Activated naive CD8-positive, alpha-beta T cell treated with anti-CD3 and anti-CD28 coated beads for 36 hours (primary cell): ENCODE data around the gene TTC13. TPM values are rescaled to one million over a fixed set of nuclear protein-coding genes. Genes with fewer than 3 reads are reported as not detected.

Experiments used
- DNase-seq: peaks from one replicate; pipeline ENCODE4 v3.0.0; 2021
- H3K27ac Mint-ChIP-seq: one replicate; pipeline ENCODE4 v1.8.0; 2022; ENCODE audit warnings: mild to moderate bottlenecking, moderate library complexity, mixed read lengths
- H3K27me3 Mint-ChIP-seq: one replicate; pipeline ENCODE4 v1.8.0; 2022; ENCODE audit warnings: mild to moderate bottlenecking, mixed read lengths
- H3K36me3 Mint-ChIP-seq: one replicate; pipeline ENCODE4 v1.8.0; 2021; ENCODE audit warnings: mild to moderate bottlenecking, mixed read lengths
- H3K4me1 Mint-ChIP-seq: one replicate; pipeline ENCODE4 v1.8.0; 2021; ENCODE audit warnings: mixed read lengths
- H3K4me3 Mint-ChIP-seq: one replicate; pipeline ENCODE4 v1.8.0; 2022; ENCODE audit warnings: mild to moderate bottlenecking, moderate library complexity, mixed read lengths
- H3K9me3 Mint-ChIP-seq: one replicate; pipeline ENCODE4 v1.8.0; 2022; ENCODE audit warnings: mixed read lengths
- total RNA-seq, 2 experiments: library from RNA; stranded (reverse); gene quantifications; one replicate each; pipeline ENCODE4 v1.2.3, GENCODE V29; 2021

Gene TTC13
- total RNA-seq, 2 experiments from 2014 or later, result 13.4 to 15.5 TPM

GRCh38 chr1:230913496-230913895, 65.2 kb downstream of the TTC13 start:
- Mint-ChIP-seq H3K27ac (no peak overlapping the region), H3K27me3 (no peaks in the 10 kb centered on the region), H3K4me1 (peaks cover 8% of the 10 kb centered on the region), H3K36me3 (peaks cover 13% of the 10 kb centered on the region), H3K9me3 (no peaks in the 10 kb centered on the region), H3K4me3 (no peak overlapping the region)
- no peak for DNase-seq

DNA sequence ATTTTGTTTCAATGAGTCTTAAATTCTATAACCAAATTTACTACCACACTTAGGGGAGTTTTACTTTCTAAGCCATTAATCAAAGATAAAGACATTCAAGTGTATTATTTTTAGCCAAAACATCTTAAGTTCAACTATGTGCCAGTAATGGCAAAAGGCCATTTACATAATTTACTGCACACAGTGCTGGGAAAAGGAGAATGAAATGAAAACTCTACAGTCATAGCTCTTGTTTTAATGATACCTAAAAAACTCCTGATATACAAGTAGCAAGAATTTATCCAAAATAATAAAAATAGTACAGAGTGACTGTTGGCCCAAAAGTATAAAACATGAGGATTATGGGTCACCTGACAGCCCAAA, 67.9 kb downstream of the TTC13 start:
- H3K9me3 Mint-ChIP-seq, result no peaks in the 10 kb centered on the region
- peaks cover 14% of the 10 kb centered on the region for H3K36me3 Mint-ChIP-seq
- peaks cover 9% of the 10 kb centered on the region for H3K4me1 Mint-ChIP-seq
- no peak overlapping the region for H3K27ac Mint-ChIP-seq
- DNase-seq, result no peak
- no peak overlapping the region for H3K4me3 Mint-ChIP-seq
- no peaks in the 10 kb centered on the region for H3K27me3 Mint-ChIP-seq

- Mint-ChIP-seq H3K4me3 (no peak overlapping the region), H3K36me3 (peaks cover 15% of the 10 kb centered on the region), H3K27me3 (no peaks in the 10 kb centered on the region), H3K4me1 (peaks cover 8% of the 10 kb centered on the region), H3K27ac (no peak overlapping the region), H3K9me3 (no peaks in the 10 kb centered on the region)
- DNase-seq, result no peak
Observed at GRCh38 chr1:230909974-230910754, 68.5 kb downstream of the TTC13 start.

DNA sequence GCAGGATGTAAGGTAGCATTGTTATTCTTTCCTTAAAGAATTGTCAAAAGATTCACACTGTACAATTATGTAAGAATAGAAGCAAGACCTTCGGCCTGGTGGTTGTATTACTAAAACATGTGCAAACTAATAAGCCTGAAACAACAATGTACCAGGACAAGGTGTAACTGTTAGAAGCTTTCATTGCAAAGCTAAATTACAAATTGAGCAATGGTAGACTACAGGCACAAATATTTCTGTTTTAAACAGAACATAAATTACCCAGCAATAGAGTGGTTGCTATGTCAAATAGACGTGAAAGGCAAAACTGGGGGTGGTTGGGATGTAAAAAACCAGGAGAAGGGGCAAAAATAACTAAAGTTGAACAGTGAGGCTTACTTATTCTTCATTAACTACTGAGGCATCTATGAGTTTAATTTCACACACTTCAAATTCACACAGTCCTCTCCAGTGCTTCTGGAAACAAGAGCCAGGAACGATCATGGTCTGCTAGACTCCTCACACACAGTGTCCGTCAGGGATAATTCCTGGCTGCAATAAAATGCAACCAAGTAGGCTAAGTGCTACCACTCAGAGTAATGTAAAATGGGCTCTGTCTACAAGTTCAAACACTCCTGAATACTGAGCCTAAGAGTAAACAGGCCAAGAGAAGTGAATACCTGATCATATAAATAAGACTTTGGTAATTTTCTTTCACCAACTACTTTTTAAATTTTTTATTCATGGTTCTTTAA, 71.0 kb downstream of the TTC13 start:
- Mint-ChIP-seq H3K36me3 (peaks cover 11% of the 10 kb centered on the region), H3K4me1 (peaks cover 3% of the 10 kb centered on the region), H3K27ac (no peak overlapping the region)

GRCh38 chr1:230906226-230906625, 72.4 kb downstream of the TTC13 start:
- H3K27ac Mint-ChIP-seq, result no peak overlapping the region

More for the DNA sequence above, 71.0 kb downstream of the TTC13 start:
- H3K9me3 Mint-ChIP-seq, result no peaks in the 10 kb centered on the region
- no peaks in the 10 kb centered on the region for H3K27me3 Mint-ChIP-seq
- no peak overlapping the region for H3K4me3 Mint-ChIP-seq
- DNase-seq, result no peak

GRCh38 chr1:230905733-230906132, 72.9 kb downstream of the TTC13 start:
- H3K27me3 Mint-ChIP-seq, result no peaks in the 10 kb centered on the region
- H3K36me3 Mint-ChIP-seq, result peaks cover 11% of the 10 kb centered on the region
- H3K9me3 Mint-ChIP-seq, result no peaks in the 10 kb centered on the region
- H3K4me1 Mint-ChIP-seq, result peaks cover 10% of the 10 kb centered on the region
- H3K27ac Mint-ChIP-seq, result peak overlapping the region; percentile 50
- no peak for DNase-seq
- no peak overlapping the region for H3K4me3 Mint-ChIP-seq

More at GRCh38 chr1:230906226-230906625, 72.4 kb downstream of the TTC13 start:
- Mint-ChIP-seq H3K9me3 (no peaks in the 10 kb centered on the region), H3K36me3 (peaks cover 11% of the 10 kb centered on the region), H3K27me3 (no peaks in the 10 kb centered on the region), H3K4me1 (peaks cover 10% of the 10 kb centered on the region), H3K4me3 (no peak overlapping the region)
- DNase-seq, result no peak

- Mint-ChIP-seq H3K27ac (no peak overlapping the region), H3K36me3 (peaks cover 9% of the 10 kb centered on the region), H3K4me1 (peaks cover 10% of the 10 kb centered on the region), H3K27me3 (no peaks in the 10 kb centered on the region), H3K9me3 (no peaks in the 10 kb centered on the region), H3K4me3 (no peak overlapping the region)
- DNase-seq, result no peak
Observed at GRCh38 chr1:230902349-230902923, 76.2 kb downstream of the TTC13 start.

- DNase-seq, result no peak
- Mint-ChIP-seq H3K27ac (peak overlapping the region; percentile 35), H3K9me3 (no peaks in the 10 kb centered on the region), H3K36me3 (peaks cover 9% of the 10 kb centered on the region), H3K27me3 (no peaks in the 10 kb centered on the region), H3K4me1 (peaks cover 10% of the 10 kb centered on the region), H3K4me3 (no peak overlapping the region)
Observed at GRCh38 chr1:230901671-230902070, 77.0 kb downstream of the TTC13 start.

- H3K4me1 Mint-ChIP-seq, result peaks cover 10% of the 10 kb centered on the region
- H3K27ac Mint-ChIP-seq, result no peak overlapping the region
- H3K9me3 Mint-ChIP-seq, result no peaks in the 10 kb centered on the region
- H3K36me3 Mint-ChIP-seq, result peaks cover 9% of the 10 kb centered on the region
- no peak for DNase-seq
- no peak overlapping the region for H3K4me3 Mint-ChIP-seq
- no peaks in the 10 kb centered on the region for H3K27me3 Mint-ChIP-seq
Observed at GRCh38 chr1:230900984-230901383, 77.7 kb downstream of the TTC13 start.

- Mint-ChIP-seq H3K4me3 (no peak overlapping the region), H3K36me3 (peaks cover 4% of the 10 kb centered on the region), H3K27me3 (no peaks in the 10 kb centered on the region), H3K4me1 (peaks cover 7% of the 10 kb centered on the region), H3K27ac (no peak overlapping the region), H3K9me3 (no peaks in the 10 kb centered on the region)
- no peak for DNase-seq
Observed at GRCh38 chr1:230899841-230900251, 78.8 kb downstream of the TTC13 start.

GRCh38 chr1:230898748-230899147, 79.9 kb downstream of the TTC13 start:
- H3K36me3 Mint-ChIP-seq, result no peaks in the 10 kb centered on the region
- H3K9me3 Mint-ChIP-seq, result no peaks in the 10 kb centered on the region
- peaks cover 7% of the 10 kb centered on the region for H3K4me1 Mint-ChIP-seq
- no peak for DNase-seq
- no peak overlapping the region for H3K4me3 Mint-ChIP-seq
- H3K27me3 Mint-ChIP-seq, result no peaks in the 10 kb centered on the region
- H3K27ac Mint-ChIP-seq, result no peak overlapping the region

- peaks cover 7% of the 10 kb centered on the region for H3K4me1 Mint-ChIP-seq
- no peaks in the 10 kb centered on the region for H3K27me3 Mint-ChIP-seq
- H3K36me3 Mint-ChIP-seq, result no peaks in the 10 kb centered on the region
- H3K4me3 Mint-ChIP-seq, result no peak overlapping the region
- no peaks in the 10 kb centered on the region for H3K9me3 Mint-ChIP-seq
- no peak for DNase-seq
- H3K27ac Mint-ChIP-seq, result no peak overlapping the region
Observed at GRCh38 chr1:230898144-230898543, 80.5 kb downstream of the TTC13 start.

- H3K36me3 Mint-ChIP-seq, result no peaks in the 10 kb centered on the region
- no peak overlapping the region for H3K27ac Mint-ChIP-seq
- H3K27me3 Mint-ChIP-seq, result no peaks in the 10 kb centered on the region
- H3K4me3 Mint-ChIP-seq, result no peak overlapping the region
- H3K4me1 Mint-ChIP-seq, result peaks cover 6% of the 10 kb centered on the region
- DNase-seq, result no peak
- H3K9me3 Mint-ChIP-seq, result no peaks in the 10 kb centered on the region
Observed at GRCh38 chr1:230896779-230897178, 81.9 kb downstream of the TTC13 start.

DNA sequence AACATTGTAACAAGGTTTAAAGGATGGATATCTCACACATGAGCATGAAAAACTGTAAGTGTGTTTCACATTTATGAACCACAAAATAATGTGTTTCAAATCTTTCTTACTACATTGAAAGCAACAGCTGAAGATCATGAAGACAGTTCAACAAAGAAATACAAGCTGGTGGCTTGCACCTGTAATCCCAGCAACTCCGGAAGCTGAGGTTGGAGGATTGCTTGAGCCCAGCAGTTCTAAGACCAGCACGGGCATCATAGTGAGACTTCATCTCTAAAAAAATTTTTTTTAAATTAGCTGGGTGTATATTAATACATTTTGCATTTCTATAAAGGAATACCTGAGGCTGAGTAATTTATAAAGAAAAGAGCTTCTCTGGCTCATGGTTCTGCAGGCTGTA, 83.2 kb downstream of the TTC13 start:
- Mint-ChIP-seq H3K9me3 (no peaks in the 10 kb centered on the region), H3K36me3 (no peaks in the 10 kb centered on the region), H3K4me1 (no peaks in the 10 kb centered on the region), H3K4me3 (no peak overlapping the region), H3K27ac (no peak overlapping the region), H3K27me3 (no peaks in the 10 kb centered on the region)
- no peak for DNase-seq

DNA sequence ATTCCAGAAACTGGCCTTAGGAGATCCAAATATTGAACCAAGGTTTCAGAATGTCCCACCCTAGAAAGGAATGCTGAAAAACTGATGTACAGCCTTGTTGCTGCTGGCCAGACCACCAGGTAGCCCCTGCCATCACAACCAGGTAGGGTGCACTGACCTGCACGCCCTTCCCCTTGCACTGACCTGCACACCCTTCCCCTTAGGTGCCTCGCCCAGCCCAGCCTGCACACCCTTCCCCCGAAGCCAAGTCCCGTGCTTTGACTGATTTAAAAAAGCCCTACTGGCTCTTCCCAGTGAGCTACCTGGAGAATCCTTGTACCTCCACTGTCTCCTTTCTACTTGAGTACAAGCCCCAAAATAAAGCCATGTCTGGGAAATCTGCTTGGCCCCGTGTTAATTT, 84.0 kb downstream of the TTC13 start:
- H3K27me3 Mint-ChIP-seq, result no peaks in the 10 kb centered on the region
- no peaks in the 10 kb centered on the region for H3K36me3 Mint-ChIP-seq
- no peak overlapping the region for H3K4me3 Mint-ChIP-seq
- H3K27ac Mint-ChIP-seq, result no peak overlapping the region
- H3K4me1 Mint-ChIP-seq, result no peaks in the 10 kb centered on the region
- DNase-seq, result no peak
- H3K9me3 Mint-ChIP-seq, result no peaks in the 10 kb centered on the region
